SK-N-SH treated with all-trans-retinoic acid at 6 μM for 48 hours (cell line): ENCODE measurements around the gene GPHN.

Experiments used
- ATAC-seq: fragments of 200-7000 bp; cut with Tn5 transposase; 3 replicates; pipeline ENCODE4 v1.9.1; 2020; ENCODE audit warnings: mild to moderate bottlenecking, moderate library complexity
- ARNTL ChIP-seq: fragments of 450-650 bp; formaldehyde crosslinking; IDR thresholded peaks from 2 replicates; pipeline ENCODE4 v1.5.0; 2020; ENCODE audit warnings: low read depth, mild to moderate bottlenecking, moderate library complexity, borderline replicate concordance
- BACH2 ChIP-seq: fragments of 250-450 bp; sonication (Bioruptor Pico); IDR thresholded peaks from 2 replicates; pipeline ENCODE4 v1.9.0; 2021; ENCODE audit warnings: mild to moderate bottlenecking, borderline replicate concordance
- CREB5 ChIP-seq: fragments of 250-450 bp; sonication (Bioruptor Pico); IDR thresholded peaks from 2 replicates; pipeline ENCODE4 v1.5.1; 2020; ENCODE audit warnings: low read depth, mild to moderate bottlenecking, moderate library complexity
- CSDC2 ChIP-seq: fragments of 250-450 bp; sonication (Bioruptor Pico); IDR thresholded peaks from 2 replicates; pipeline ENCODE4 v1.5.0; 2020; ENCODE audit warnings: mild to moderate bottlenecking, moderate library complexity
- CSRNP3 ChIP-seq: fragments of 250-450 bp; sonication (Bioruptor Pico); IDR thresholded peaks from 2 replicates; pipeline ENCODE4 v1.5.1; 2021; ENCODE audit warnings: mild to moderate bottlenecking, moderate library complexity
- ESRRG ChIP-seq: fragments of 250-450 bp; sonication (Bioruptor Pico); IDR thresholded peaks from 2 replicates; pipeline ENCODE4 v1.6.1; 2021; ENCODE audit warnings: mild to moderate bottlenecking
- GLIS3 ChIP-seq: fragments of 250-450 bp; sonication (Bioruptor Pico); IDR thresholded peaks from 2 replicates; pipeline ENCODE4 v1.5.0; 2020; ENCODE audit warnings: mild to moderate bottlenecking, moderate library complexity
- ISL1 ChIP-seq: fragments of 250-450 bp; sonication (Bioruptor Pico); IDR thresholded peaks from 2 replicates; pipeline ENCODE4 v2.1.2; 2022; ENCODE audit warnings: mild to moderate bottlenecking, moderate library complexity
- OSR1 ChIP-seq: fragments of 250-450 bp; sonication (Bioruptor Pico); IDR thresholded peaks from 2 replicates; pipeline ENCODE4 v1.8.0; 2022; ENCODE audit warnings: moderate library complexity, mild to moderate bottlenecking, inconsistent platforms
- PPARA ChIP-seq: fragments of 250-450 bp; sonication (Bioruptor Pico); IDR thresholded peaks from 2 replicates; pipeline ENCODE4 v1.5.0; 2020; ENCODE audit warnings: mild to moderate bottlenecking, borderline replicate concordance
- RARB ChIP-seq: fragments of 250-450 bp; sonication (Bioruptor Pico); IDR thresholded peaks from 2 replicates; pipeline ENCODE4 v1.8.0; 2021; ENCODE audit warnings: mild to moderate bottlenecking, moderate library complexity
- SNAI2 ChIP-seq: fragments of 250-450 bp; sonication (Bioruptor Pico); IDR thresholded peaks from 2 replicates; pipeline ENCODE4 v1.5.0; 2020; ENCODE audit warnings: mild to moderate bottlenecking, moderate library complexity
- TCF4 ChIP-seq: fragments of 250-450 bp; sonication (Bioruptor Pico); IDR thresholded peaks from 2 replicates; pipeline ENCODE4 v1.8.0; 2021; ENCODE audit warnings: mild to moderate bottlenecking, moderate library complexity, borderline replicate concordance
- TOX ChIP-seq: fragments of 250-450 bp; sonication (Bioruptor Pico); IDR thresholded peaks from 2 replicates; pipeline ENCODE4 v1.8.0; 2021; ENCODE audit warnings: mild to moderate bottlenecking, moderate library complexity, borderline replicate concordance
- TSHZ2 ChIP-seq: fragments of 250-450 bp; sonication (Bioruptor Pico); IDR thresholded peaks from 2 replicates; pipeline ENCODE4 v1.5.0; 2020; ENCODE audit warnings: mild to moderate bottlenecking, moderate library complexity
- ZC3H10 ChIP-seq: fragments of 250-450 bp; sonication (Bioruptor Pico); IDR thresholded peaks from 2 replicates; pipeline ENCODE4 v1.5.1; 2021; ENCODE audit warnings: mild to moderate bottlenecking, moderate library complexity
- ZFP3 ChIP-seq: fragments of 250-450 bp; sonication (Bioruptor Pico); IDR thresholded peaks from 2 replicates; pipeline ENCODE4 v1.5.0; 2020; ENCODE audit warnings: mild to moderate bottlenecking, moderate library complexity
- ZFP30 ChIP-seq: fragments of 450-650 bp; formaldehyde crosslinking; IDR thresholded peaks from 2 replicates; pipeline ENCODE4 v1.5.0; 2022; ENCODE audit warnings: mild to moderate bottlenecking, moderate library complexity
- ZNF565 ChIP-seq: fragments of 450-650 bp; formaldehyde crosslinking; conservative IDR thresholded peaks from 2 replicates; pipeline ENCODE4 v1.5.0; 2020; ENCODE audit warnings: low read depth, mild to moderate bottlenecking, moderate library complexity
- ZNF70 ChIP-seq: fragments of 450-650 bp; formaldehyde crosslinking; IDR thresholded peaks from 2 replicates; pipeline ENCODE4 v1.5.0; 2020; ENCODE audit warnings: mild to moderate bottlenecking, moderate library complexity
- ZNF8 ChIP-seq: fragments of 450-650 bp; formaldehyde crosslinking; IDR thresholded peaks from 2 replicates; pipeline ENCODE4 v1.5.0; 2020; ENCODE audit warnings: mild to moderate bottlenecking, moderate library complexity
- TF ChIP-seq, protein P1 (sequence below): fragments of 250-450 bp; sonication (Bioruptor Pico); IDR thresholded peaks from 2 replicates; pipeline ENCODE4 v1.8.0; 2020; ENCODE audit warnings: mild to moderate bottlenecking, moderate library complexity, borderline replicate concordance
- TF ChIP-seq, protein P2 (sequence below): fragments of 250-450 bp; sonication (Bioruptor Pico); IDR thresholded peaks from 2 replicates; pipeline ENCODE4 v1.8.0; 2021; ENCODE audit warnings: low read depth, mild to moderate bottlenecking, moderate library complexity, borderline replicate concordance

GPHN gene

GRCh38 chr14:66974397-66975025, 466.6 kb downstream of the GPHN start:
- TF ChIP-seq TCF4 (CRISPR knock-in tag) (no peak), ARNTL (CRISPR knock-in tag) (no peak), CSDC2 (CRISPR knock-in tag) (no peak), PPARA (CRISPR knock-in tag) (no peak), ZFP3 (CRISPR knock-in tag) (no peak), CREB5 (peak; percentile 76; the same call in 1 of the 2 replicates), ZNF8 (no peak), TOX (CRISPR knock-in tag) (no peak), ZC3H10 (CRISPR knock-in tag) (no peak), TSHZ2 (CRISPR knock-in tag) (no peak), ISL1 (peak; percentile 98), CSRNP3 (CRISPR knock-in tag) (no peak), BACH2 (CRISPR knock-in tag) (no peak), ZNF70 (CRISPR knock-in tag) (no peak), GLIS3 (no peak), ZFP30 (CRISPR knock-in tag) (no peak), ZNF565 (CRISPR knock-in tag) (no peak), RARB (CRISPR knock-in tag) (no peak), OSR1 (CRISPR knock-in tag) (no peak), SNAI2 (no peak), ESRRG (no peak)
- TF ChIP-seq, protein P1, sequence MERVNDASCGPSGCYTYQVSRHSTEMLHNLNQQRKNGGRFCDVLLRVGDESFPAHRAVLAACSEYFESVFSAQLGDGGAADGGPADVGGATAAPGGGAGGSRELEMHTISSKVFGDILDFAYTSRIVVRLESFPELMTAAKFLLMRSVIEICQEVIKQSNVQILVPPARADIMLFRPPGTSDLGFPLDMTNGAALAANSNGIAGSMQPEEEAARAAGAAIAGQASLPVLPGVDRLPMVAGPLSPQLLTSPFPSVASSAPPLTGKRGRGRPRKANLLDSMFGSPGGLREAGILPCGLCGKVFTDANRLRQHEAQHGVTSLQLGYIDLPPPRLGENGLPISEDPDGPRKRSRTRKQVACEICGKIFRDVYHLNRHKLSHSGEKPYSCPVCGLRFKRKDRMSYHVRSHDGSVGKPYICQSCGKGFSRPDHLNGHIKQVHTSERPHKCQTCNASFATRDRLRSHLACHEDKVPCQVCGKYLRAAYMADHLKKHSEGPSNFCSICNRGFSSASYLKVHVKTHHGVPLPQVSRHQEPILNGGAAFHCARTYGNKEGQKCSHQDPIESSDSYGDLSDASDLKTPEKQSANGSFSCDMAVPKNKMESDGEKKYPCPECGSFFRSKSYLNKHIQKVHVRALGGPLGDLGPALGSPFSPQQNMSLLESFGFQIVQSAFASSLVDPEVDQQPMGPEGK (CRISPR knock-in tag) = peak; percentile 45; the same call in 1 of the 2 replicates
- TF ChIP-seq, protein P2, sequence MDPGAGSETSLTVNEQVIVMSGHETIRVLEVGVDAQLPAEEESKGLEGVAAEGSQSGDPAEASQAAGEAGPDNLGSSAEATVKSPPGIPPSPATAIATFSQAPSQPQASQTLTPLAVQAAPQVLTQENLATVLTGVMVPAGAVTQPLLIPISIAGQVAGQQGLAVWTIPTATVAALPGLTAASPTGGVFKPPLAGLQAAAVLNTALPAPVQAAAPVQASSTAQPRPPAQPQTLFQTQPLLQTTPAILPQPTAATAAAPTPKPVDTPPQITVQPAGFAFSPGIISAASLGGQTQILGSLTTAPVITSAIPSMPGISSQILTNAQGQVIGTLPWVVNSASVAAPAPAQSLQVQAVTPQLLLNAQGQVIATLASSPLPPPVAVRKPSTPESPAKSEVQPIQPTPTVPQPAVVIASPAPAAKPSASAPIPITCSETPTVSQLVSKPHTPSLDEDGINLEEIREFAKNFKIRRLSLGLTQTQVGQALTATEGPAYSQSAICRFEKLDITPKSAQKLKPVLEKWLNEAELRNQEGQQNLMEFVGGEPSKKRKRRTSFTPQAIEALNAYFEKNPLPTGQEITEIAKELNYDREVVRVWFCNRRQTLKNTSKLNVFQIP (CRISPR knock-in tag) = no peak
- peak; percentile 54; the same call in 2 of the 3 replicates for ATAC-seq

DNA sequence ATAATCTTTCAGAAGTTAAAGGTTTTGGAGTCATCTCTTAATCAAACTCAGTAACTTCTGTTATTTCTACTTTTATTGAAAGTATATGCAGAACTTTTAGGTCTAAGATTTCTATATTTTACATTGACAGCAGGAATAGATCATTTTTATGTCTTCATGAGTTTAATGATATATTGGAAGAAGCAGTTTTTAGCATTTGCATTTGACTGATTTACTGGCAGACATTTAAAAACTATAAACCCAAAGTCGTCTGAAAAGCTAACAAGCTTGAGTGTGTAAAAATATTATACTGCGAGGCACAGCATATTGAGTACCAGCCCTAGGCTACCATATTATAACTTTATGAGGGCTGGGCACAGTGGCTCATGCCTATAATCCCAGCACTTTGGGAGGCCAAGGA, 467.3 kb downstream of the GPHN start:
- no peak for ATAC-seq
- TF ChIP-seq CSRNP3 (CRISPR knock-in tag) (no peak), GLIS3 (no peak), CREB5 (no peak), BACH2 (CRISPR knock-in tag) (no peak), CSDC2 (CRISPR knock-in tag) (no peak), SNAI2 (no peak)
- TF ChIP-seq, protein P1 (CRISPR knock-in tag) = no peak
